A549 (cell line): ENCODE results near the gene COPZ1. TPM values are rescaled to one million over a fixed set of nuclear protein-coding genes. Genes with fewer than 3 reads are reported as not detected.

ENCODE experiments used
- ATAC-seq, 2 experiments: fragments of 200-7000 bp in 1 of 2; fragments of >200 bp in 1 of 2; cut with Nextera tagmentation in 1 of 2; cut with Tn5 transposase in 1 of 2; 3 replicates each; pipeline versions ENCODE4 v1.8.0 to v1.9.1; 2018 to 2020; ENCODE audit warnings: mild to moderate bottlenecking in 1 of 2, moderate library complexity in 1 of 2
- CTCF ChIA-PET: fragments of 300-600 bp; sonication (Branson Sonifier 250); formaldehyde crosslinking; extraction: SDS; loops from one replicate; lab custom pipeline; 2021; ENCODE audit warnings: antibody characterized with exemption, inconsistent platforms; lab: Yijun Ruan, JAX
- POLR2A ChIA-PET: fragments of 350-600 bp; formaldehyde crosslinking; extraction: SDS; loops from one replicate; lab custom pipeline; 2021; ENCODE audit warnings: antibody characterized with exemption, inconsistent platforms; lab: Yijun Ruan, JAX
- DNase-seq, 2 experiments: peaks; one replicate each; pipeline versions ENCODE4 v3.0.0 to v3.0.0-alpha.2; 2011 to 2016; ENCODE audit warnings: low read depth in 1 of 2, low spot score in 1 of 2
- FAIRE-seq: peaks from 2 replicates; lab custom pipeline; 2011; peaks lifted over from hg19 to GRCh38; lab: Jason Lieb, UNC
- H3K27ac ChIP-seq, 2 experiments: fragments of >200 bp; sonication (Bioruptor Twin); formaldehyde crosslinking; 3 replicates each; pipeline ENCODE4 v1.5.1; 2016 to 2017
- H3K4me1 ChIP-seq: fragments of >200 bp; sonication (Bioruptor Twin); formaldehyde crosslinking; 3 replicates; pipeline ENCODE4 v1.6.1; 2016
- H3K4me2 ChIP-seq: fragments of >200 bp; sonication (Bioruptor Twin); formaldehyde crosslinking; 3 replicates; pipeline ENCODE4 v1.6.1; 2016
- H3K4me3 ChIP-seq: fragments of >200 bp; sonication (Bioruptor Twin); formaldehyde crosslinking; 3 replicates; pipeline ENCODE4 v1.5.1; 2016
- H3K9me3 ChIP-seq: fragments of >200 bp; sonication (Bioruptor Twin); formaldehyde crosslinking; 3 replicates; pipeline ENCODE4 v1.6.1; 2016
- CBX2 ChIP-seq: fragments of 200-600 bp; sonication (generic); IDR thresholded peaks from 2 replicates; pipeline ENCODE4 v1.6.1; 2016; ENCODE audit warnings: low read depth, mild to moderate bottlenecking, borderline replicate concordance
- CBX8 ChIP-seq: fragments of 200-600 bp; sonication (generic); IDR thresholded peaks from 2 replicates; pipeline ENCODE4 v1.6.1; 2016
- EHF ChIP-seq: fragments of 250-450 bp; sonication (Bioruptor Pico); IDR thresholded peaks from 2 replicates; pipeline ENCODE4 v1.5.0; 2020; ENCODE audit warnings: mild to moderate bottlenecking
- EHMT2 ChIP-seq: fragments of 200-600 bp; sonication (generic); IDR thresholded peaks from 2 replicates; pipeline ENCODE4 v1.6.1; 2016; ENCODE audit warnings: antibody characterized with exemption, low read depth, mild to moderate bottlenecking, moderate library complexity
- EP300 ChIP-seq, 2 experiments: fragments of >200 bp; sonication (Bioruptor Twin); formaldehyde crosslinking; IDR thresholded peaks; 2 replicates in 1 of 2; 3 replicates in 1 of 2; pipeline ENCODE4 v1.6.1; 2016 to 2017
- ESRRA ChIP-seq: fragments of 150-350 bp; IDR thresholded peaks from 2 replicates; pipeline ENCODE4 v1.6.1; 2014; ENCODE audit warnings: mild to moderate bottlenecking, low read length, borderline replicate concordance
- HDAC2 ChIP-seq: fragments of 200-600 bp; sonication (generic); IDR thresholded peaks from 2 replicates; pipeline ENCODE4 v1.6.1; 2016
- HEYL ChIP-seq: fragments of 250-450 bp; sonication (Bioruptor Pico); IDR thresholded peaks from 2 replicates; pipeline ENCODE4 v1.8.0; 2021; ENCODE audit warnings: mild to moderate bottlenecking, moderate library complexity
- KDM1A ChIP-seq: fragments of 200-600 bp; sonication (generic); IDR thresholded peaks from 2 replicates; pipeline ENCODE4 v1.6.1; 2016; ENCODE audit warnings: low read depth, mild to moderate bottlenecking
- KDM5A ChIP-seq: fragments of 200-600 bp; sonication (generic); IDR thresholded peaks from 2 replicates; pipeline ENCODE4 v1.6.1; 2016; ENCODE audit warnings: antibody characterized with exemption, mild to moderate bottlenecking
- MAZ ChIP-seq: fragments of 150-350 bp; IDR thresholded peaks from 2 replicates; pipeline ENCODE4 v1.6.1; 2014; ENCODE audit warnings: antibody characterized with exemption, low read depth, low read length, borderline replicate concordance
- MYC ChIP-seq: IDR thresholded peaks from 2 replicates; pipeline ENCODE4 v1.6.1; 2012; ENCODE audit warnings: mild to moderate bottlenecking, inconsistent platforms, low read length, improper control_type of control experiment, borderline replicate concordance
- NFE2L2 ChIP-seq: fragments of 150-350 bp; conservative IDR thresholded peaks from 2 replicates; pipeline ENCODE4 v1.6.1; 2014; ENCODE audit warnings: low read length
- NR3C1 ChIP-seq: fragments of >200 bp; sonication (Bioruptor Twin); formaldehyde crosslinking; IDR thresholded peaks from 3 replicates; pipeline ENCODE4 v1.6.1; 2017
- PHF8 ChIP-seq: fragments of 200-600 bp; sonication (generic); IDR thresholded peaks from 2 replicates; pipeline ENCODE4 v1.6.1; 2016; ENCODE audit warnings: low read depth, mild to moderate bottlenecking, antibody characterized with exemption, moderate library complexity, borderline replicate concordance
- POLR2A ChIP-seq: IDR thresholded peaks from 2 replicates; pipeline ENCODE4 v1.6.1; 2012; ENCODE audit warnings: mild to moderate bottlenecking, low read length
- POLR2AphosphoS2 ChIP-seq: conservative IDR thresholded peaks from 2 replicates; pipeline ENCODE4 v1.6.1; 2012; ENCODE audit warnings: low read length, improper control_type of control experiment, inconsistent platforms
- RARB ChIP-seq: fragments of 250-450 bp; sonication (Bioruptor Pico); IDR thresholded peaks from 2 replicates; pipeline ENCODE4 v1.8.0; 2021; ENCODE audit warnings: mild to moderate bottlenecking, moderate library complexity
- RFX5 ChIP-seq: fragments of 450-650 bp; IDR thresholded peaks from 2 replicates; pipeline ENCODE4 v1.7.1; 2014; ENCODE audit warnings: antibody characterized with exemption, mild to moderate bottlenecking, moderate library complexity
- RNF2 ChIP-seq: fragments of 200-600 bp; sonication (generic); IDR thresholded peaks from 2 replicates; pipeline ENCODE4 v1.6.1; 2016; ENCODE audit warnings: low read depth, mild to moderate bottlenecking, antibody characterized with exemption, moderate library complexity, borderline replicate concordance
- SMC3 ChIP-seq: fragments of >200 bp; sonication (Bioruptor Twin); formaldehyde crosslinking; IDR thresholded peaks from 3 replicates; pipeline ENCODE4 v1.6.1; 2018; ENCODE audit warnings: inconsistent platforms
- TFCP2L1 ChIP-seq: fragments of 250-450 bp; sonication (Bioruptor Pico); IDR thresholded peaks from 2 replicates; pipeline ENCODE4 v1.5.0; 2021; ENCODE audit warnings: mild to moderate bottlenecking
- ZC3H11A ChIP-seq: fragments of 450-650 bp; IDR thresholded peaks from 2 replicates; pipeline ENCODE4 v1.6.1; 2014; ENCODE audit warnings: antibody characterized with exemption, mild to moderate bottlenecking
- ZFP36 ChIP-seq: fragments of 450-650 bp; IDR thresholded peaks from 2 replicates; pipeline ENCODE4 v1.6.1; 2014; ENCODE audit warnings: borderline replicate concordance; ENCODE audit not compliant: partially characterized antibody
- ZSCAN20 ChIP-seq: fragments of 250-450 bp; sonication (Bioruptor Pico); IDR thresholded peaks from 2 replicates; pipeline ENCODE4 v1.8.0; 2022; ENCODE audit warnings: mild to moderate bottlenecking, moderate library complexity
- WGBS: methylation state at CpG from one replicate; pipeline ENCODE4 v1.1.6; 2017; ENCODE audit errors: missing lambda C conversion rate; 5-methylcytosine and 5-hydroxymethylcytosine counted together
- polyA plus RNA-seq, 4 experiments: library from polyadenylated mRNA; depleted of rRNA in 3 of 4; stranded (reverse); fragments of >200 nt; fragmentation: RNase III in 1 of 4; extraction: RNeasy Plus Mini Kit Qiagen cat#74134 plus additional on column Dnase treatment in 1 of 4; gene quantifications; 2 replicates in 3 of 4; 3 replicates in 1 of 4; pipeline ENCODE4 v1.2.3, GENCODE V29; 2011 to 2017
- TF ChIP-seq, protein P1 (sequence below): fragments of 150-350 bp; IDR thresholded peaks from 2 replicates; pipeline ENCODE4 v1.6.1; 2014; ENCODE audit warnings: low read depth, mild to moderate bottlenecking, low read length
- TF ChIP-seq, protein P2 (sequence below): fragments of 200-600 bp; sonication (generic); IDR thresholded peaks from 2 replicates; pipeline ENCODE4 v1.6.1; 2016; ENCODE audit warnings: antibody characterized with exemption, mild to moderate bottlenecking, moderate library complexity
- TF ChIP-seq, protein P3 (sequence below): IDR thresholded peaks from 2 replicates; pipeline ENCODE4 v1.6.1; 2012
- TF ChIP-seq, protein P4 (sequence below): fragments of 250-450 bp; sonication (Bioruptor Pico); IDR thresholded peaks from 2 replicates; pipeline ENCODE4 v1.5.0; 2021; ENCODE audit warnings: mild to moderate bottlenecking, moderate library complexity, borderline replicate concordance
- TF ChIP-seq, protein P5 (sequence below): fragments of >200 bp; sonication (Bioruptor Twin); formaldehyde crosslinking; IDR thresholded peaks from 3 replicates; pipeline ENCODE4 v1.6.1; 2016
- TF ChIP-seq, protein P6 (sequence below): fragments of 450-650 bp; IDR thresholded peaks from 2 replicates; pipeline ENCODE4 v1.6.1; 2014; ENCODE audit warnings: antibody characterized with exemption

COPZ1 gene
- polyA plus RNA-seq, 2 of the 4 experiments (the other 2 are of a cell fraction): 300 to 613 TPM

DNA sequence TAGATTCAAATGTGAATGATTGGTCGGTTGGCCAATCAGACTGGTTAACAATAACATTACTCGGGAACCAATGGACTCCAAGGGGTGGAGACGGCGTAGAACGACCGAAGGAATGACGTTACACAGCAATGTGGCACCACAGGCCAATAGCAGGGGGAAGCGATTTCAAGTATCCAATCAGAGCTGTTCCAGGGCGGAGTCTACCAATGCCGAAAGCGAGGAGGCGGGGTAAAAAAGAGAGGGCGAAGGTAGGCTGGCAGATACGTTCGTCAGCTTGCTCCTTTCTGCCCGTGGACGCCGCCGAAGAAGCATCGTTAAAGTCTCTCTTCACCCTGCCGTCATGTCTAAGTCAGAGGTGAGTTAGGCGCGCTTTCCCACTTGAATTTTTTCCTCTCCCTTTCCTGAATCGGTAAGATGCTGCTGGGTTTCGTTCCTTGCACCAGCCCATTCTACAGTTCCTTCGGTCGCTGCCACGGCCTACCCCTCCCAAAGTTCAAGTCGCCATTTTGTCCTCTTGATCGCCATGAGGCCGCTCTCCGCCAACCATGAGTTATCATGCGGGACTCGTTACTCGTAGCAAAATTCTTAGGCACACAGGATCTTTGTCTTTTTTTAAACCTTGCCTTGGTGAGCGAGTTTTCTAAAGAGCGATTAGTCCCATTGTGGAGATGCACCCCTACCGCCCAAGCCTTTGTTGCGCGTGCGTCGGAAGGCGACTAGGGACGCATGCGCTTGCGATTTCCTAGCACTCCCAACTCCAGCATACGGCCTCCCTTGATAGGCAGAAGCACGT, 44.3 kb upstream of the COPZ1 start, which contains the start of gene HNRNPA1:
HNRNPA1 (plus strand) TSS at position 259 of the 793 bp plus-strand sequence; CDS start at position 341, 82 bp downstream.
- FAIRE-seq (peak; percentile 7), DNase-seq (peak; percentile 99 to 100), ATAC-seq (peak; percentile 87 to 89)
- H3K4me3 ChIP-seq: peak within 1 kb of the TSS; percentile 88
- H3K9me3 ChIP-seq: no peaks in the 10 kb centered on the region
- POLR2A ChIA-PET: interaction anchor here (0.7 to 3.3 kb wide), 24 partner anchors 8 to 263 kb away, joined by 3 to 40 read pairs (median 7); partner anchors contain the start of genes COPZ1 and NFE2
- peaks cover 29% of the 10 kb centered on the region for H3K4me1 ChIP-seq
- WGBS: under 1% methylated on average over 48 of the region's 48 CpGs
- CTCF ChIA-PET: interaction anchor here (0.9 to 1.3 kb wide), 7 partner anchors 19 to 81 kb away, joined by 3 to 5 read pairs (median 3); partner anchors contain the start of gene COPZ1
- peak within 1 kb of the TSS; percentile 93 for H3K4me2 ChIP-seq
- H3K27ac ChIP-seq: peak within 1 kb of the TSS; percentile 87 to 96
- TF ChIP-seq HDAC2: no peak
- TF ChIP-seq, protein P1, sequence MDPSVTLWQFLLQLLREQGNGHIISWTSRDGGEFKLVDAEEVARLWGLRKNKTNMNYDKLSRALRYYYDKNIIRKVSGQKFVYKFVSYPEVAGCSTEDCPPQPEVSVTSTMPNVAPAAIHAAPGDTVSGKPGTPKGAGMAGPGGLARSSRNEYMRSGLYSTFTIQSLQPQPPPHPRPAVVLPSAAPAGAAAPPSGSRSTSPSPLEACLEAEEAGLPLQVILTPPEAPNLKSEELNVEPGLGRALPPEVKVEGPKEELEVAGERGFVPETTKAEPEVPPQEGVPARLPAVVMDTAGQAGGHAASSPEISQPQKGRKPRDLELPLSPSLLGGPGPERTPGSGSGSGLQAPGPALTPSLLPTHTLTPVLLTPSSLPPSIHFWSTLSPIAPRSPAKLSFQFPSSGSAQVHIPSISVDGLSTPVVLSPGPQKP: no peak
- peak; percentile 99 for TF ChIP-seq MYC
- no peak for TF ChIP-seq ZC3H11A
- TF ChIP-seq POLR2AphosphoS2: no peak; the same call in 1 of the 2 replicates
- TF ChIP-seq RARB (CRISPR knock-in tag): peak; percentile 62
- TF ChIP-seq, protein P2, sequence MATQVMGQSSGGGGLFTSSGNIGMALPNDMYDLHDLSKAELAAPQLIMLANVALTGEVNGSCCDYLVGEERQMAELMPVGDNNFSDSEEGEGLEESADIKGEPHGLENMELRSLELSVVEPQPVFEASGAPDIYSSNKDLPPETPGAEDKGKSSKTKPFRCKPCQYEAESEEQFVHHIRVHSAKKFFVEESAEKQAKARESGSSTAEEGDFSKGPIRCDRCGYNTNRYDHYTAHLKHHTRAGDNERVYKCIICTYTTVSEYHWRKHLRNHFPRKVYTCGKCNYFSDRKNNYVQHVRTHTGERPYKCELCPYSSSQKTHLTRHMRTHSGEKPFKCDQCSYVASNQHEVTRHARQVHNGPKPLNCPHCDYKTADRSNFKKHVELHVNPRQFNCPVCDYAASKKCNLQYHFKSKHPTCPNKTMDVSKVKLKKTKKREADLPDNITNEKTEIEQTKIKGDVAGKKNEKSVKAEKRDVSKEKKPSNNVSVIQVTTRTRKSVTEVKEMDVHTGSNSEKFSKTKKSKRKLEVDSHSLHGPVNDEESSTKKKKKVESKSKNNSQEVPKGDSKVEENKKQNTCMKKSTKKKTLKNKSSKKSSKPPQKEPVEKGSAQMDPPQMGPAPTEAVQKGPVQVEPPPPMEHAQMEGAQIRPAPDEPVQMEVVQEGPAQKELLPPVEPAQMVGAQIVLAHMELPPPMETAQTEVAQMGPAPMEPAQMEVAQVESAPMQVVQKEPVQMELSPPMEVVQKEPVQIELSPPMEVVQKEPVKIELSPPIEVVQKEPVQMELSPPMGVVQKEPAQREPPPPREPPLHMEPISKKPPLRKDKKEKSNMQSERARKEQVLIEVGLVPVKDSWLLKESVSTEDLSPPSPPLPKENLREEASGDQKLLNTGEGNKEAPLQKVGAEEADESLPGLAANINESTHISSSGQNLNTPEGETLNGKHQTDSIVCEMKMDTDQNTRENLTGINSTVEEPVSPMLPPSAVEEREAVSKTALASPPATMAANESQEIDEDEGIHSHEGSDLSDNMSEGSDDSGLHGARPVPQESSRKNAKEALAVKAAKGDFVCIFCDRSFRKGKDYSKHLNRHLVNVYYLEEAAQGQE: no peak; the same call in 1 of the 2 replicates
- TF ChIP-seq ESRRA: no peak
- TF ChIP-seq, protein P3, sequence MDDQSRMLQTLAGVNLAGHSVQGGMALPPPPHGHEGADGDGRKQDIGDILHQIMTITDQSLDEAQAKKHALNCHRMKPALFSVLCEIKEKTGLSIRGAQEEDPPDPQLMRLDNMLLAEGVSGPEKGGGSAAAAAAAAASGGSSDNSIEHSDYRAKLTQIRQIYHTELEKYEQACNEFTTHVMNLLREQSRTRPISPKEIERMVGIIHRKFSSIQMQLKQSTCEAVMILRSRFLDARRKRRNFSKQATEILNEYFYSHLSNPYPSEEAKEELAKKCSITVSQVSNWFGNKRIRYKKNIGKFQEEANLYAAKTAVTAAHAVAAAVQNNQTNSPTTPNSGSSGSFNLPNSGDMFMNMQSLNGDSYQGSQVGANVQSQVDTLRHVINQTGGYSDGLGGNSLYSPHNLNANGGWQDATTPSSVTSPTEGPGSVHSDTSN: peak; percentile 80; the same call in 1 of the 2 replicates
- no peak for TF ChIP-seq KDM1A
- TF ChIP-seq CBX8: no peak
- TF ChIP-seq EHMT2: no peak
- TF ChIP-seq PHF8: peak; percentile 95
- TF ChIP-seq KDM5A: peak; percentile 44; the same call in 1 of the 2 replicates
- TF ChIP-seq TFCP2L1 (CRISPR knock-in tag): 0 out of 2 replicates have a peak, but pooled peaks have one; percentile 3
- TF ChIP-seq, protein P4, sequence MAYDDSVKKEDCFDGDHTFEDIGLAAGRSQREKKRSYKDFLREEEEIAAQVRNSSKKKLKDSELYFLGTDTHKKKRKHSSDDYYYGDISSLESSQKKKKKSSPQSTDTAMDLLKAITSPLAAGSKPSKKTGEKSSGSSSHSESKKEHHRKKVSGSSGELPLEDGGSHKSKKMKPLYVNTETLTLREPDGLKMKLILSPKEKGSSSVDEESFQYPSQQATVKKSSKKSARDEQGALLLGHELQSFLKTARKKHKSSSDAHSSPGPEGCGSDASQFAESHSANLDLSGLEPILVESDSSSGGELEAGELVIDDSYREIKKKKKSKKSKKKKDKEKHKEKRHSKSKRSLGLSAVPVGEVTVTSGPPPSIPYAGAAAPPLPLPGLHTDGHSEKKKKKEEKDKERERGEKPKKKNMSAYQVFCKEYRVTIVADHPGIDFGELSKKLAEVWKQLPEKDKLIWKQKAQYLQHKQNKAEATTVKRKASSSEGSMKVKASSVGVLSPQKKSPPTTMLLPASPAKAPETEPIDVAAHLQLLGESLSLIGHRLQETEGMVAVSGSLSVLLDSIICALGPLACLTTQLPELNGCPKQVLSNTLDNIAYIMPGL (CRISPR knock-in tag): no peak
- no peak for TF ChIP-seq ZFP36
- no peak for TF ChIP-seq RNF2
- TF ChIP-seq, protein P5, sequence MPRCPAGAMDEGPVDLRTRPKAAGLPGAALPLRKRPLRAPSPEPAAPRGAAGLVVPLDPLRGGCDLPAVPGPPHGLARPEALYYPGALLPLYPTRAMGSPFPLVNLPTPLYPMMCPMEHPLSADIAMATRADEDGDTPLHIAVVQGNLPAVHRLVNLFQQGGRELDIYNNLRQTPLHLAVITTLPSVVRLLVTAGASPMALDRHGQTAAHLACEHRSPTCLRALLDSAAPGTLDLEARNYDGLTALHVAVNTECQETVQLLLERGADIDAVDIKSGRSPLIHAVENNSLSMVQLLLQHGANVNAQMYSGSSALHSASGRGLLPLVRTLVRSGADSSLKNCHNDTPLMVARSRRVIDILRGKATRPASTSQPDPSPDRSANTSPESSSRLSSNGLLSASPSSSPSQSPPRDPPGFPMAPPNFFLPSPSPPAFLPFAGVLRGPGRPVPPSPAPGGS: peak; percentile 98
- no peak for TF ChIP-seq ZSCAN20 (CRISPR knock-in tag)
- TF ChIP-seq HEYL (CRISPR knock-in tag): no peak
- no peak for TF ChIP-seq EHF
- TF ChIP-seq NR3C1: no peak
- peak; percentile 98 for TF ChIP-seq POLR2A
- TF ChIP-seq MAZ: no peak
- no peak for TF ChIP-seq SMC3
- no peak for TF ChIP-seq CBX2
- TF ChIP-seq, protein P6, sequence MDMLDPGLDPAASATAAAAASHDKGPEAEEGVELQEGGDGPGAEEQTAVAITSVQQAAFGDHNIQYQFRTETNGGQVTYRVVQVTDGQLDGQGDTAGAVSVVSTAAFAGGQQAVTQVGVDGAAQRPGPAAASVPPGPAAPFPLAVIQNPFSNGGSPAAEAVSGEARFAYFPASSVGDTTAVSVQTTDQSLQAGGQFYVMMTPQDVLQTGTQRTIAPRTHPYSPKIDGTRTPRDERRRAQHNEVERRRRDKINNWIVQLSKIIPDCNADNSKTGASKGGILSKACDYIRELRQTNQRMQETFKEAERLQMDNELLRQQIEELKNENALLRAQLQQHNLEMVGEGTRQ: no peak
- no peak for TF ChIP-seq NFE2L2
- peak; percentile 67 for TF ChIP-seq RFX5
- no peak for TF ChIP-seq EP300 (IDR thresholded peaks at IDR 0.05)
